Trophoblast cell (in vitro differentiated cells and primary cell): ENCODE results near the gene ATG2B.

Source experiments
- DNase-seq, 2 donors: peaks; one replicate each; pipeline ENCODE4 v3.0.0-alpha.2; 2016
- H2AFZ ChIP-seq: 2 replicates; pipeline ENCODE4 v1.6.1; 2013; ENCODE audit warnings: low read length, moderate library complexity, mild to moderate bottlenecking; ENCODE audit not compliant: insufficient read depth, poor library complexity
- H2AK5ac ChIP-seq: 2 replicates; pipeline ENCODE4 v1.6.1; 2013; ENCODE audit warnings: mild to moderate bottlenecking, low read length
- H2BK120ac ChIP-seq: 2 replicates; pipeline ENCODE4 v1.6.1; 2013; ENCODE audit warnings: low read length, mild to moderate bottlenecking, moderate library complexity; ENCODE audit not compliant: insufficient read depth, poor library complexity
- H2BK12ac ChIP-seq: 2 replicates; pipeline ENCODE4 v1.6.1; 2013; ENCODE audit warnings: mild to moderate bottlenecking, low read length, moderate library complexity
- H2BK5ac ChIP-seq: 2 replicates; pipeline ENCODE4 v1.6.1; 2013; ENCODE audit warnings: low read length, low read depth, moderate library complexity, mild to moderate bottlenecking; ENCODE audit not compliant: poor library complexity
- H3K14ac ChIP-seq: 2 replicates; pipeline ENCODE4 v1.6.1; 2013; ENCODE audit warnings: mild to moderate bottlenecking, low read length
- H3K18ac ChIP-seq: 2 replicates; pipeline ENCODE4 v1.6.1; 2013; ENCODE audit warnings: mild to moderate bottlenecking, low read length
- H3K23ac ChIP-seq: 2 replicates; pipeline ENCODE4 v1.6.1; 2013; ENCODE audit warnings: low read length
- H3K27ac ChIP-seq: 2 replicates; pipeline ENCODE4 v1.5.1; 2013; ENCODE audit warnings: low read depth, mild to moderate bottlenecking, inconsistent platforms, low read length, moderate library complexity
- H3K27me3 ChIP-seq: 2 replicates; pipeline ENCODE4 v1.6.1; 2013; ENCODE audit warnings: inconsistent platforms, mild to moderate bottlenecking, low read length, moderate library complexity; ENCODE audit not compliant: insufficient read depth
- H3K36me3 ChIP-seq, 2 experiments: 1 replicate in 1 of 2; 2 replicates in 1 of 2; pipeline ENCODE4 v1.6.1; 2013; ENCODE audit warnings: low read length in 2 of 2, mild to moderate bottlenecking in 2 of 2, moderate library complexity in 1 of 2; ENCODE audit not compliant: insufficient read depth in 2 of 2, control insufficient read depth in 1 of 2
- H3K4ac ChIP-seq: 2 replicates; pipeline ENCODE4 v1.6.1; 2013; ENCODE audit warnings: low read depth, mild to moderate bottlenecking, low read length, moderate library complexity
- H3K4me1 ChIP-seq, 2 experiments: 1 replicate in 1 of 2; 2 replicates in 1 of 2; pipeline ENCODE4 v1.6.1; 2013; ENCODE audit warnings: low read length in 2 of 2, mild to moderate bottlenecking in 2 of 2, moderate library complexity in 1 of 2; ENCODE audit not compliant: insufficient read depth in 2 of 2, control insufficient read depth in 1 of 2
- H3K4me2 ChIP-seq: 2 replicates; pipeline ENCODE4 v1.6.1; 2013; ENCODE audit warnings: inconsistent platforms, mild to moderate bottlenecking, low read length, moderate library complexity
- H3K4me3 ChIP-seq: 2 replicates; pipeline ENCODE4 v1.5.1; 2013; ENCODE audit warnings: mild to moderate bottlenecking, low read depth, low read length, inconsistent platforms
- H3K79me1 ChIP-seq: one replicate; pipeline ENCODE4 v1.6.1; 2013; ENCODE audit warnings: low read length
- H3K79me2 ChIP-seq: 2 replicates; pipeline ENCODE4 v1.6.1; 2013; ENCODE audit warnings: low read length, mild to moderate bottlenecking; ENCODE audit not compliant: control insufficient read depth, insufficient read depth, poor library complexity
- H3K9ac ChIP-seq: 2 replicates; pipeline ENCODE4 v1.6.1; 2013; ENCODE audit warnings: mild to moderate bottlenecking, low read length
- H3K9me3 ChIP-seq: 2 replicates; pipeline ENCODE4 v1.6.1; 2013; ENCODE audit warnings: low read depth, mild to moderate bottlenecking, control low read depth, inconsistent platforms, low read length; ENCODE audit not compliant: insufficient read depth
- H4K12ac ChIP-seq: 2 replicates; pipeline ENCODE4 v1.6.1; 2013; ENCODE audit warnings: low read depth, mild to moderate bottlenecking, low read length, moderate library complexity
- H4K8ac ChIP-seq: 2 replicates; pipeline ENCODE4 v1.6.1; 2013; ENCODE audit warnings: low read depth, mild to moderate bottlenecking, low read length, moderate library complexity
- H4K91ac ChIP-seq: one replicate; pipeline ENCODE4 v1.6.1; 2013; ENCODE audit warnings: low read depth, mild to moderate bottlenecking, low read length, moderate library complexity
- WGBS: extraction: QIAGEN DNeasy Blood & Tissue Kit; methylation state at CpG from one replicate; pipeline ENCODE4 v1.1.7; 2013; ENCODE audit warnings: missing lambda C conversion rate; ENCODE audit not compliant: insufficient read length, insufficient coverage; ENCODE audit errors: extremely low coverage; 5-methylcytosine and 5-hydroxymethylcytosine counted together

Gene ATG2B

GRCh38 chr14:96376093-96376492 lies 13.0 kb upstream of the ATG2B start:
- Histone ChIP-seq H2AFZ (no peak overlapping the region), H3K9ac (no peak overlapping the region), H3K9me3 (no peaks in the 10 kb centered on the region), H3K4me2 (no peak overlapping the region), H3K14ac (no peak overlapping the region), H3K23ac (no peak overlapping the region), H4K8ac (no peak overlapping the region), H3K4me3 (no peak overlapping the region), H2BK5ac (no peak overlapping the region), H3K79me2 (no peaks in the 10 kb centered on the region), H4K91ac (no peak overlapping the region), H3K4me1 (no peaks in the 10 kb centered on the region), H3K79me1 (no peaks in the 10 kb centered on the region), H3K4ac (no peak overlapping the region), H3K36me3 (peaks cover 0 to 2% of the 10 kb centered on the region in 2 experiments), H3K18ac (no peak overlapping the region), H3K27me3 (no peaks in the 10 kb centered on the region), H4K12ac (no peak overlapping the region), H2BK120ac (no peak overlapping the region), H2BK12ac (no peak overlapping the region), H3K27ac (no peak overlapping the region), H2AK5ac (no peak overlapping the region)
- peak in 1 of 2 donors; percentile 4 for DNase-seq
- no CpG with 5 or more reads among the region's 3 CpGs for WGBS

GRCh38 chr14:96373538-96373937 lies 10.4 kb upstream of the ATG2B start:
- Histone ChIP-seq H3K23ac (no peak overlapping the region), H3K27me3 (no peaks in the 10 kb centered on the region), H3K36me3 (peaks cover 0 to 2% of the 10 kb centered on the region in 2 experiments), H2BK12ac (no peak overlapping the region), H3K4ac (no peak overlapping the region), H2BK5ac (no peak overlapping the region), H2AFZ (no peak overlapping the region), H3K9ac (no peak overlapping the region), H3K9me3 (no peaks in the 10 kb centered on the region), H4K91ac (no peak overlapping the region), H3K18ac (no peak overlapping the region), H3K4me2 (no peak overlapping the region), H4K8ac (no peak overlapping the region), H3K14ac (no peak overlapping the region), H3K79me2 (no peaks in the 10 kb centered on the region), H2AK5ac (no peak overlapping the region), H3K27ac (no peak overlapping the region), H4K12ac (no peak overlapping the region), H3K4me1 (no peaks in the 10 kb centered on the region), H3K79me1 (no peaks in the 10 kb centered on the region), H2BK120ac (no peak overlapping the region), H3K4me3 (no peak overlapping the region)
- DNase-seq = no peak
- no CpG with 5 or more reads among the region's 3 CpGs for WGBS

- Histone ChIP-seq H3K4me2 (no peak overlapping the region), H3K14ac (no peak overlapping the region), H3K27ac (no peak overlapping the region), H3K4me1 (no peaks in the 10 kb centered on the region), H3K18ac (no peak overlapping the region), H4K12ac (no peak overlapping the region), H3K27me3 (no peaks in the 10 kb centered on the region), H4K8ac (no peak overlapping the region), H3K9me3 (no peaks in the 10 kb centered on the region), H3K4me3 (no peak overlapping the region), H2AK5ac (no peak overlapping the region), H3K79me1 (no peaks in the 10 kb centered on the region), H2AFZ (no peak overlapping the region), H3K23ac (no peak overlapping the region), H3K36me3 (no peaks in the 10 kb centered on the region), H4K91ac (no peak overlapping the region), H2BK12ac (no peak overlapping the region), H3K79me2 (peaks cover 2% of the 10 kb centered on the region), H3K9ac (no peak overlapping the region), H2BK5ac (no peak overlapping the region), H2BK120ac (no peak overlapping the region), H3K4ac (peak overlapping the region; percentile 27)
- no peak for DNase-seq
- WGBS = no CpG with 5 or more reads among the region's 5 CpGs
These were observed 7.4 kb upstream of the ATG2B start for GRCh38 chr14:96370528-96370927.

GRCh38 chr14:96368534-96368933 lies 5.4 kb upstream of the ATG2B start:
- H3K27me3 ChIP-seq = no peaks in the 10 kb centered on the region
- no peak overlapping the region for H4K91ac ChIP-seq
- H2BK5ac ChIP-seq = no peak overlapping the region
- DNase-seq = no peak
- no peak overlapping the region for H3K4me2 ChIP-seq
- H2AFZ ChIP-seq = no peak overlapping the region
- no peak overlapping the region for H4K12ac ChIP-seq
- no CpG with 5 or more reads among the region's 1 CpG for WGBS
- peaks cover 0 to 2% of the 10 kb centered on the region in 2 experiments for H3K4me1 ChIP-seq
- peak overlapping the region; percentile 96 for H3K4ac ChIP-seq
- no peak overlapping the region for H3K14ac ChIP-seq
- H3K4me3 ChIP-seq = no peak overlapping the region
- H3K9me3 ChIP-seq = no peaks in the 10 kb centered on the region
- H3K23ac ChIP-seq = no peak overlapping the region
- no peak overlapping the region for H3K27ac ChIP-seq
- no peak overlapping the region for H2BK120ac ChIP-seq
- no peak overlapping the region for H2AK5ac ChIP-seq
- no peak overlapping the region for H3K18ac ChIP-seq
- H3K36me3 ChIP-seq = peaks cover 0 to 2% of the 10 kb centered on the region in 2 experiments
- peaks cover 6% of the 10 kb centered on the region for H3K79me2 ChIP-seq
- no peak overlapping the region for H2BK12ac ChIP-seq
- no peak overlapping the region for H3K9ac ChIP-seq
- no peak overlapping the region for H4K8ac ChIP-seq
- peaks cover 4% of the 10 kb centered on the region for H3K79me1 ChIP-seq
